Effector CD8-positive, alpha-beta T cell (primary cell): ENCODE data around the gene ITIH6.
"Not testable (repeated sequence)": the region's sequence is repeated elsewhere in the genome, so short reads cannot be mapped to it uniquely, and the experiment has no call there.

Experiments
- DNase-seq: peaks from one replicate; lab custom pipeline; 2025; lab: John Stamatoyannopoulos, UW

The ITIH6 gene

GRCh38 chrX:54808109-54808604, 10.1 kb upstream of the ITIH6 start:
- peak; percentile 48 for DNase-seq

DNA sequence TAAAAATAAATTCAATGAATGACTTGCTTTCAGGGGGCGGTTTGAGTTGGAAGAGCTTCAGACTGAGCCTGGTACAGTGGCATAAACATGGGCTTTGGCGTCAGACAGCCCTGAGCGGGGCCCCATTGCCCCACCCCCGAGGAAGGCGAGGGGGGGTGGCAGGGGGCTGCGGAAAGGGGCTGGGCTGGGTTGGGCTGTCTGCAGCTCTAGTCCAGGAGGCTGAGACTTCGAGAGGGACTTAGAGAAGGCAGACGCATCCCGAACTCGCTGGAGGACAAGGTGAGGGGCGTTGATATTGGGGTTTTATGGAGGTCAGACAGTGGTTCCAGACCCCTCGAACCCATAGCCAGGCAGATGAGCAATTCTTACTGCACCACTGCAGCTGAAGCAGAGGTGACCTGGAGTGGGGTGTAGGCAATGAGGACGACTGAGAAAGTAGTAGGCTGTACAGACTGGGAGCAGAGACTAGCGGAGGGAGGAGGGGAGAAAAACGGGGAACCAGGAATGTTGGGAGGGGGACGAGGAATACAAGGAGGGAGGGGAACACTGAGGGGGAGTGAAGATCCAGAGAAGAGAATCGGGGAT, 9.6 kb upstream of the ITIH6 start, which contains the start of gene MAGED2:
TSS of gene MAGED2 (plus strand) at position 222 of the 585 bp plus-strand sequence. CDS start 1,587 bp downstream, outside the sequence.
- DNase-seq, result peak; percentile 39

GRCh38 chrX:54799046-54799445, 991 bp upstream of the ITIH6 start:
- DNase-seq, result no peak

- DNase-seq, result no peak
Measured at GRCh38 chrX:54794795-54795194, 3.3 kb downstream of the ITIH6 start.

DNA sequence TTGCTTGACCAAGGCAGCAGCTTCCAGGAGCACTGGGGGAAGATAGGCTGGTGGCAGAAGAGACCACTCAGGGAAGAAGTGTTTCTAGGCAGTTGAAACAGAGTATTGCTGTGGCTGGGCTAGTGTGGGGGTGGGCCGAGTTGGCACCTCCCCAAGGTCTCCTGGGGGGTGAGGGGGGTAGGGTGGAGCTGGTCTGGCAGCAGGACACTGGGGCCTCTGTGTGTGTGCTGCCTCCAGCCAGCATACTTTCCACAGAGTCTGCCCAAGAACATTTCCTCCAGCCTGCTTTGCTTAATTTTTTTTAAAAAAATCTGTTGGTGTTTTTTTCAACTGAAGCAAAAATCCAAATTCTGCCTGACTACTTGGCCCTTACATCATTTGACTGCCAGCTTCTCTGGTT, 4.0 kb downstream of the ITIH6 start:
- DNase-seq, result no peak

DNA sequence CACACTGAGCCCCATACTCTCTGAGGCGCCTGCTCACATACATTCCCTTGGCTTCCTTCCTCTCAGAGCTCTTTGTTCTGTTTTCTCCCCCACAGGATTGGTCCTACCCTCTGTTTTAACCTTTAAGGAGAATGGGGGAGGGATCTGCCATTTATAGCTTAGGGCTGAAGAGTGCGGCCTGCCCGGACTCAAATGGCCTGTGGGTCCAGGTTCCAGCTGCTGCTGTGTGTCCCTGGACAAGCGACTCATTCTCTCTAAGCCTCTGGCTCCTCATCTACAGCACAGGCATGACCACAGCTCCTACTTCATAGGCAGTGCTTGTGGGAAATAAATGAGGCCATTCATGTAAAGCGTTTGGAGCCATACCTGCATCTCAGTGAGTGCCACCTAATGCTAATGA, 8.7 kb downstream of the ITIH6 start:
- DNase-seq, result not testable (repeated sequence)

DNA sequence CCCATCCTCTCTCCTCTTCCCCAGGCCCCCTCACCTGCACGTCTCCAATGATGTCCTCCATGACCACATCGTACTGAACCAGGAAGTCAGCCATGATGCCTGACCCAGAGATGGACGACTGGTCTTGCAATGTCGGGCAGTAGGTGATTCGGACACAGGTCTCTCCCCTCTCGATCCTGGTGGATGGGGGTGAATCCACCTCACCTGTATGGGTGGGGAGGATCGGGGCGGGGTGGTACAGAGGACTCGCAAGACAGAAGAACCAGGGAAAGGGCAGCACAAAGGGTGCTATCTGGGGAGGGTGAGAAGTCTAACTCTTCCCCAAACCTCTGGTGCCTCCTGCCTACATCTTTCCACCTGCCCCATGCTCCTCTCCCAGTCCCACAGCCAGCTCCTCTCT, 9.6 kb downstream of the ITIH6 start:
- DNase-seq, result no peak

GRCh38 chrX:54786967-54787366, 11.1 kb downstream of the ITIH6 start:
- no peak for DNase-seq

DNA sequence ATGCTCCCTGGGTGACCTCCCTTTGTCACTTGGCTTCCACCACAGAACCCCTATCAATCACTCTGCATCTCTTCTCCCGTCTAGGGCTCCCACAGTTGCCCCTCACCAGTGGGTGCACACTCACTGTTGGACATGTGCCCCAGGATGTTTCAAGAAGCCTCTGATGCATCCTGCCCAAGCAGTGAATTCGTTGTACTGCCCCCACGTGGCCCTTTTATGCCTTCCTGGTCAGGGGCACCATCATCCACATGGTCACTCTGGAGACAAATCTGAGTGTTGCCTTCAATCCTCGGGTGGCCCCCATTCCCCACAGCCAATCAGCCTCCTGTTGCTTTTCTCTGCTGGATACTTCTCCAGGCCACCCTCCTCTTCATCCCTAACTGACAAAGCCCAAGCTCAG, 12.2 kb downstream of the ITIH6 start:
- no peak for DNase-seq

DNA sequence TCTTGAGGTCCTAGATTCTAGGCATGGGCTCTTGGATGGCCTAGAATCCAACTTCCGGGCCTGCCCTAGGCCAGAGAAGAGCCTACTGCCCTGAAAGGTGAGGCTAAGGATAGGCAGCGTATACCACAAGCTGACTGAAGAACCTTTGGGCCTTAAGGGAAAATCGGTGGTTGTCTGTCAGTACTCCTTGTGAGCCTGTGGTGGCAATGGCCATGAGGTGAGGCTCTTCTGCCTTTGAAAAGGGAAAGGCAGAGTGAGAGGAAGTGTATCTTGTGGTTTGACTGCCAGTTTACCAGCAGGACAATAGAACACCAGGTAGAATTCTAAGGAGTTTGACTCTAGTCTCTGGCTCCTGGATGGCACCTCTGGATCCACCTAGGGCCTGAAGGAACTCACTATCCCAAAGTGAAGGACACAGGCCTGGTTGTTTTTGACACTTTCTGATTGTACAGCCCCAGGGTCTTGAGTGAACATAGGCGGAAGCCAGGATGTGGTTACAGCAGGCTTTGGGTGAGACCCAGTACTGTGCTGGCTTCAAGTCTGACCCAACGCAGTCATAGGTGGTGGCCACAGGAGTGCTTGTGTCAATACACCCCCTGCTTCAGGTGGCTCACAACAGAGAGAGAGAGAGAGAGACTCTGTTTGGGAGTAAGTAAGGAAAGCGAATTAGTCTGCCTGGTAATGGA, 20.9 kb downstream of the ITIH6 start:
- no peak for DNase-seq

- no peak for DNase-seq
Measured at GRCh38 chrX:54776061-54776460, 22.0 kb downstream of the ITIH6 start.

- DNase-seq, result not testable (repeated sequence)
Measured at GRCh38 chrX:54774391-54775094, 23.5 kb downstream of the ITIH6 start.

GRCh38 chrX:54758114-54759055, 39.7 kb downstream of the ITIH6 start:
- no peak for DNase-seq

GRCh38 chrX:54754854-54755253, 43.2 kb downstream of the ITIH6 start:
- no peak for DNase-seq

DNA sequence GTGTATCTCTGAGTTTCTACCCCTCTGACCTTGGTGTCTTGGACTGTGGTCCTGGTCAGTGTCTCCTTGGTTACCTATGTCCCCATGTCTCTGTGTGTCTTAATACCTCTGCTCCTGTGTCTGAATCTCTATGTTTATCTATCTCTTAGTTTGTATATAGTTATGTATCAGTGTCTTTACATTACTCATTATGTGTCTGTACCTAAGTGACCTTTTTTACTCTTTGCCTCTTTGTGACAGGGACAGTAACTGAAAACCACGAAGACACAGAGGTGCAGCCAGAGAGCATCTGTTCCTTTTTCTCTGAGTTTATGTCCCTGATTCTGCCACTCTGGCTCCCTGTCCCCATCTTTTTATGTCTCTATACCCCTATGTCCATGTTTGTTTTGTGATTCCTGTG, 49.4 kb downstream of the ITIH6 start:
- no peak for DNase-seq

DNA sequence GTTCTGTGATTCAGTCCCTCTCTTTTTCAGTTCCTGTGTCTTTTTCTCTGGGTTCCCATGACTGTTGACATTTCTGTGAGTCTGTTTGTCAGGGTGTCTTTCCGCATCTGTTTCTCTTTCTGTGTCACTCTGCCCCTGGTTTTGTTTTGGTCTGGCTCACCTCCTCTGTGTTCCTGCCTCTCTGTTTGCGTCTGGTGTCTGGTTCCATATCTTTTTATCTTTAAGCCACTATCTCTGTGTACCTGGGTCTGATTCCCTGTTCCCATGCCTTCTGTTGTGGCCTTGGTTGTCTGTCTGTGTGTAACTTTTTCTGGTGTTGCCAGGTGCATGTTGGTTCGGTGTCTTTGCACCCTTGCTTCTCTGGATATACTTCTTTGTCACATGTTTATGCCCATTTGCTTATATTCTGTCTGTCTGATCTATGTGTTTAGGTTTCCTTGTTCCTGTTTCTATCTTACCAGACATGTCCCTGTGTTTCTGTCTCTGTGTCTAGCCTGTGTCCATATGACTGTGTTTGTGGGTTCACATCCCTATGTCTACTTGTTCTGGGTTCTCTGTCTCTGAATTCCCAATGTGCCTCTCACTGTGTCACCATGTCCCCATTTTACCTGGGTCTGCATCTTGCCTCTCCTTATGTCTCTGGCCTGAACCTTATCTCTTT, 50.2 kb downstream of the ITIH6 start:
- DNase-seq, result no peak

- DNase-seq, result no peak
Measured at GRCh38 chrX:54746928-54747327, 51.1 kb downstream of the ITIH6 start.

- DNase-seq, result no peak
Measured at GRCh38 chrX:54745676-54746075, 52.4 kb downstream of the ITIH6 start.

DNA sequence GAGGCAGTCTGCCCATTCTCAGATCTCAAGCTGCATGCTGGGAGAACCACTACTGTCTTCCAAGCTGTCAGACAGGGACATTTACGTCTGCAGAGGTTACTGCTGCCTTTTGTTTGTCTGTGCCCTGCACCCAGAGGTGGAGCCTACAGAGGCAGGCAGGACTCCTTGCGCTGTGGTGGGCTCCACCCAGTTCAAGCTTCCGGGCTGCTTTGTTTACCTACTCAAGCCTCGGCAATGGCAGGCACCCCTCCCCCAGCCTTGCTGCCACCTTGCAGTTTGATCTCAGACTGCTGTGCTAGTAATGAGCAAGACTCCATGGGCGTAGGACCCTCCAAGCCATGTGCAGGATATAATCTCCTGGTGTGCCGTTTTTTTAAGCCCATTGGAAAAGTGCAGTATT, 59.5 kb downstream of the ITIH6 start:
- DNase-seq, result not testable (repeated sequence)

DNA sequence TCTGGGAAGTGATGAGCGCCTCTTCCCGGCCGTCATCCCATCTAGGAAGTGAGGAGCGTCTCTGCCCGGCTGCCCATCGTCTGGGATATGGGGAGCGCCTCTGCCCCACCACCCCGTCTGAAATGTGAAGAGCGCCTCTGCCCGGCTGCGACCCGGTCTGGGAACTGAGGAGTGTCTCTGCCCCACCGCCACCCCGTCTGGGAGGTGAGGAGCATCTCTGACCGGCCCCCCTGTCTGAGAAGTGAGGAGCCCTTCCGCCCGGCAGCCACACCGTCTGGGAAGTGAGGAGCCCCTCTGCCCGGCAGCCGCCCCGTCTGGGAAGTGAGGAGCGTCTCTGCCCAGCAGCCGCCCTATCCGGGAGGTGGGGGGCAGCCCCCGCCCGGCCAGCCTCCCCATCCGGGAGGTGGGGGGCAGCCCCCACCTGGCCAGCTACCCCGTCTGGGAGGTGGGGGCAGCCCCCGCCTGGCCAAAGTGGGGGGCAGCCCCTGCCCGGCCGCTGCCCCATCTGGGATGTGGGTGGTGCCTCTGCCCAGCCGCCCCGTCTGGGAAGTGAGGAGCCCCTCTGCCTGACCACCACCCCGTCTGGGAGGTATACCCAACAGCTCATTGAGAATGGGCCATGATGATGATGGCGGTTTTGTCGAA, 61.6 kb downstream of the ITIH6 start:
- not testable (repeated sequence) for DNase-seq

GRCh38 chrX:54721424-54721823, 76.6 kb downstream of the ITIH6 start:
- no peak for DNase-seq
